HepG2 (cell line): ENCODE data around the gene CASKIN1.
"Not testable (repeated sequence)": the region's sequence is repeated elsewhere in the genome, so short reads cannot be mapped to it uniquely, and the experiment has no call there.

Experiments
- EP300 ChIP-seq, 3 experiments: sonication (generic) in 1 of 3; formaldehyde crosslinking in 1 of 3; IDR thresholded peaks; 2 replicates each; pipeline versions ENCODE4 v1.5.1 to v1.6.1; 2011 to 2020; ENCODE audit warnings: low read depth in 2 of 3, low read length in 2 of 3, borderline replicate concordance in 1 of 3, improper control_type of control experiment in 1 of 3, mild to moderate bottlenecking in 1 of 3, missing genetic modification reagents in 1 of 3, moderate library complexity in 1 of 3
- FOXC1 ChIP-seq: sonication (generic); formaldehyde crosslinking; IDR thresholded peaks from 2 replicates; pipeline ENCODE4 v1.8.0; 2022; ENCODE audit warnings: mild to moderate bottlenecking, missing genetic modification reagents, borderline replicate concordance
- KLF16 ChIP-seq, 2 experiments: sonication (generic) in 1 of 2; formaldehyde crosslinking in 1 of 2; IDR thresholded peaks; 2 replicates each; pipeline versions ENCODE4 v1.6.1 to v1.8.0; 2016 to 2023; ENCODE audit warnings: missing genetic modification reagents in 2 of 2, missing compliant biosample characterization in 1 of 2
- PHF20 ChIP-seq: sonication (generic); formaldehyde crosslinking; IDR thresholded peaks from 2 replicates; pipeline ENCODE4 v1.5.0; 2020; ENCODE audit warnings: mild to moderate bottlenecking, missing genetic modification reagents
- RAD21 ChIP-seq: fragments of 450-650 bp; formaldehyde crosslinking; IDR thresholded peaks from 2 replicates; pipeline ENCODE4 v1.5.0; 2020; ENCODE audit warnings: mild to moderate bottlenecking
- SIN3B ChIP-seq: fragments of 150-350 bp; IDR thresholded peaks from 2 replicates; pipeline ENCODE4 v1.6.1; 2014; ENCODE audit warnings: low read length
- TBP ChIP-seq: sonication (generic); formaldehyde crosslinking; IDR thresholded peaks from 2 replicates; pipeline ENCODE4 v1.5.0; 2020; ENCODE audit warnings: missing genetic modification reagents
- ZFP41 ChIP-seq: sonication (generic); formaldehyde crosslinking; IDR thresholded peaks from 2 replicates; pipeline ENCODE4 v1.4.0; 2020; ENCODE audit warnings: mild to moderate bottlenecking, missing genetic modification reagents, borderline replicate concordance
- ZNF264 ChIP-seq: sonication (generic); formaldehyde crosslinking; IDR thresholded peaks from 2 replicates; pipeline ENCODE4 v1.4.0; 2020; ENCODE audit warnings: missing genetic modification reagents
- TF ChIP-seq, protein P1 (sequence below): IDR thresholded peaks from 2 replicates; pipeline ENCODE4 v1.6.1; 2016
- TF ChIP-seq, protein P2 (sequence below): sonication (generic); formaldehyde crosslinking; IDR thresholded peaks from 2 replicates; pipeline ENCODE4 v1.5.0; 2020; ENCODE audit warnings: mild to moderate bottlenecking, missing genetic modification reagents, moderate library complexity

DNA sequence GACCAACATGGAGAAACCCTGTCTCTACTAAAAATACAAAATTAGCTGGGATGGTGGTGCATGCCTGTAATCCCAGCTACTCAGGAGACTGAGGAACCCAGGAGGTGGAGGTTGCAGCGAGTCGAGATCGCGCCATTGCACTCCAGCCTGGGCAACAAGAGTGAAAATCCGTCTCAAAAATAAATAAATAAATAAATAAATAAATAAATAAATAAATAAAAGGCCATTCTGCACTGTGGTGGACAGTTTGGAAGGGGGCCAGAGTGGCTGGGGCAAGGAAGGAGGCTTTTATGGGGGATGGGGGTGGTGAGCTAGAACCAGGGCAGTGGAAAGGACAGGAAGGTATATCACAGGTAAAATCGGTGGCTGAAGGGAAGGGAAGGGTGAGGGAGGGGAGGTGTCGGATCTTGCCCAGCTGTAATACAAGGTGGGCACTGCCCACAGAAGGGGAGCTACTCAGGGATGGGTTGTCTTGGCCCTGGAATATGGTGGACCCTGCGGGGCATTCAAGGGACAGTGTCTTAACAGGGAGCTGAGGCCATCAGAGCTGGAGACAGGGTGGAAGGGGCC is 6.8 kb upstream of the CASKIN1 start:
- not testable (repeated sequence) for TF ChIP-seq RAD21 (CRISPR knock-in tag); ZNF264 (CRISPR knock-in tag); EP300 (IDR thresholded peaks at IDR 0.05; ENCODE audit: low read depth in 2 of 2, low read length in 2 of 2); EP300 (CRISPR knock-in tag; IDR thresholded peaks at IDR 0.05; ENCODE audit: borderline replicate concordance); TBP (CRISPR knock-in tag); FOXC1; KLF16 (CRISPR knock-in tag; IDR thresholded peaks at IDR 0.05); PHF20 (CRISPR knock-in tag); SIN3B; ZFP41 (CRISPR knock-in tag)
- TF ChIP-seq, protein P1, sequence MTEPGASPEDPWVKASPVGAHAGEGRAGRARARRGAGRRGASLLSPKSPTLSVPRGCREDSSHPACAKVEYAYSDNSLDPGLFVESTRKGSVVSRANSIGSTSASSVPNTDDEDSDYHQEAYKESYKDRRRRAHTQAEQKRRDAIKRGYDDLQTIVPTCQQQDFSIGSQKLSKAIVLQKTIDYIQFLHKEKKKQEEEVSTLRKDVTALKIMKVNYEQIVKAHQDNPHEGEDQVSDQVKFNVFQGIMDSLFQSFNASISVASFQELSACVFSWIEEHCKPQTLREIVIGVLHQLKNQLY (CRISPR knock-in tag) = not testable (repeated sequence)
- TF ChIP-seq, protein P2, sequence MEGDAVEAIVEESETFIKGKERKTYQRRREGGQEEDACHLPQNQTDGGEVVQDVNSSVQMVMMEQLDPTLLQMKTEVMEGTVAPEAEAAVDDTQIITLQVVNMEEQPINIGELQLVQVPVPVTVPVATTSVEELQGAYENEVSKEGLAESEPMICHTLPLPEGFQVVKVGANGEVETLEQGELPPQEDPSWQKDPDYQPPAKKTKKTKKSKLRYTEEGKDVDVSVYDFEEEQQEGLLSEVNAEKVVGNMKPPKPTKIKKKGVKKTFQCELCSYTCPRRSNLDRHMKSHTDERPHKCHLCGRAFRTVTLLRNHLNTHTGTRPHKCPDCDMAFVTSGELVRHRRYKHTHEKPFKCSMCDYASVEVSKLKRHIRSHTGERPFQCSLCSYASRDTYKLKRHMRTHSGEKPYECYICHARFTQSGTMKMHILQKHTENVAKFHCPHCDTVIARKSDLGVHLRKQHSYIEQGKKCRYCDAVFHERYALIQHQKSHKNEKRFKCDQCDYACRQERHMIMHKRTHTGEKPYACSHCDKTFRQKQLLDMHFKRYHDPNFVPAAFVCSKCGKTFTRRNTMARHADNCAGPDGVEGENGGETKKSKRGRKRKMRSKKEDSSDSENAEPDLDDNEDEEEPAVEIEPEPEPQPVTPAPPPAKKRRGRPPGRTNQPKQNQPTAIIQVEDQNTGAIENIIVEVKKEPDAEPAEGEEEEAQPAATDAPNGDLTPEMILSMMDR (CRISPR knock-in tag) = not testable (repeated sequence)
